ENCODE results near the gene PTPRCAP.
"Not testable (repeated sequence)": the region's sequence is repeated elsewhere in the genome, so short reads cannot be mapped to it uniquely, and the experiment has no call there.

Gene PTPRCAP

GRCh38 chr11:67437082-67437808 is at the start of gene PTPRCAP:
TSS of gene PTPRCAP (minus strand) at chr11:67437682. CDS start at chr11:67437619, 63 bp downstream.
- Mint-ChIP-seq H3K27ac (peak within 1 kb of the TSS; percentile 97), H3K4me1 (peaks cover 65% of the 10 kb centered on the region), H3K36me3 (peaks cover 51% of the 10 kb centered on the region), H3K27me3 (peaks cover 4% of the 10 kb centered on the region), H3K4me3 (peak within 1 kb of the TSS; percentile 100), H3K9me3 (no peaks in the 10 kb centered on the region)
- DNase-seq: peak; percentile 88
- CTCF ChIA-PET: interaction anchor here (0.6 to 6.3 kb wide), 10 partner anchors 8 to 51 kb away, joined by 3 to 36 read pairs (median 5); partner anchors contain the start of genes PPP1CA, RPS6KB2 and TBC1D10C

- H3K36me3 Mint-ChIP-seq: peaks cover 47% of the 10 kb centered on the region
- CTCF ChIA-PET: interaction anchor here (1.0 to 1.9 kb wide), 4 partner anchors 48 to 141 kb away, joined by 3 to 6 read pairs (median 4); partner anchors contain the start of gene TBC1D10C
- peak; percentile 19 for DNase-seq
- H3K4me3 Mint-ChIP-seq: peak overlapping the region; percentile 95
- H3K27ac Mint-ChIP-seq: peak overlapping the region; percentile 99
- H3K9me3 Mint-ChIP-seq: no peaks in the 10 kb centered on the region
- peaks cover 4% of the 10 kb centered on the region for H3K27me3 Mint-ChIP-seq
- H3K4me1 Mint-ChIP-seq: peaks cover 69% of the 10 kb centered on the region
Measured at GRCh38 chr11:67486481-67487195, 49.2 kb upstream of the PTPRCAP start.

- Mint-ChIP-seq H3K4me3 (peak overlapping the region; percentile 95), H3K4me1 (peaks cover 69% of the 10 kb centered on the region), H3K36me3 (peaks cover 45% of the 10 kb centered on the region), H3K27ac (peak overlapping the region; percentile 99)
- CTCF ChIA-PET: interaction anchor here (0.6 to 1.9 kb wide), 6 partner anchors 47 to 140 kb away, joined by 3 to 6 read pairs (median 4); partner anchors contain the start of genes PPP1CA and TBC1D10C
- not testable (repeated sequence) for H3K9me3 Mint-ChIP-seq, H3K27me3 Mint-ChIP-seq
- peak; percentile 69 for DNase-seq
Measured at GRCh38 chr11:67485873-67486361, 48.4 kb upstream of the PTPRCAP start.

- H3K4me1 Mint-ChIP-seq: peaks cover 69% of the 10 kb centered on the region
- peak; percentile 74 for DNase-seq
- peak overlapping the region; percentile 99 for H3K27ac Mint-ChIP-seq
- H3K27me3 Mint-ChIP-seq: peaks cover 9% of the 10 kb centered on the region
- H3K9me3 Mint-ChIP-seq: no peaks in the 10 kb centered on the region
- peak overlapping the region; percentile 95 for H3K4me3 Mint-ChIP-seq
- H3K36me3 Mint-ChIP-seq: peaks cover 42% of the 10 kb centered on the region
- CTCF ChIA-PET: interaction anchor here (0.7 to 1.9 kb wide), 5 partner anchors 16 to 139 kb away, joined by 3 to 6 read pairs (median 5); partner anchors contain the start of genes PTPRCAP and TBC1D10C
Measured at GRCh38 chr11:67484847-67485311, 47.4 kb upstream of the PTPRCAP start.

GRCh38 chr11:67483831-67484665 is 46.6 kb upstream of the PTPRCAP start:
- Mint-ChIP-seq H3K27ac (peak overlapping the region; percentile 99), H3K27me3 (peaks cover 13% of the 10 kb centered on the region), H3K9me3 (no peaks in the 10 kb centered on the region), H3K36me3 (peaks cover 38% of the 10 kb centered on the region), H3K4me3 (peak overlapping the region; percentile 95), H3K4me1 (peaks cover 67% of the 10 kb centered on the region)
- CTCF ChIA-PET: interaction anchor here (1.3 to 1.5 kb wide), 3 partner anchors 44 to 138 kb away, joined by 3 to 5 read pairs (median 3); partner anchors contain the start of gene PTPRCAP
- peak; percentile 62 for DNase-seq

DNA sequence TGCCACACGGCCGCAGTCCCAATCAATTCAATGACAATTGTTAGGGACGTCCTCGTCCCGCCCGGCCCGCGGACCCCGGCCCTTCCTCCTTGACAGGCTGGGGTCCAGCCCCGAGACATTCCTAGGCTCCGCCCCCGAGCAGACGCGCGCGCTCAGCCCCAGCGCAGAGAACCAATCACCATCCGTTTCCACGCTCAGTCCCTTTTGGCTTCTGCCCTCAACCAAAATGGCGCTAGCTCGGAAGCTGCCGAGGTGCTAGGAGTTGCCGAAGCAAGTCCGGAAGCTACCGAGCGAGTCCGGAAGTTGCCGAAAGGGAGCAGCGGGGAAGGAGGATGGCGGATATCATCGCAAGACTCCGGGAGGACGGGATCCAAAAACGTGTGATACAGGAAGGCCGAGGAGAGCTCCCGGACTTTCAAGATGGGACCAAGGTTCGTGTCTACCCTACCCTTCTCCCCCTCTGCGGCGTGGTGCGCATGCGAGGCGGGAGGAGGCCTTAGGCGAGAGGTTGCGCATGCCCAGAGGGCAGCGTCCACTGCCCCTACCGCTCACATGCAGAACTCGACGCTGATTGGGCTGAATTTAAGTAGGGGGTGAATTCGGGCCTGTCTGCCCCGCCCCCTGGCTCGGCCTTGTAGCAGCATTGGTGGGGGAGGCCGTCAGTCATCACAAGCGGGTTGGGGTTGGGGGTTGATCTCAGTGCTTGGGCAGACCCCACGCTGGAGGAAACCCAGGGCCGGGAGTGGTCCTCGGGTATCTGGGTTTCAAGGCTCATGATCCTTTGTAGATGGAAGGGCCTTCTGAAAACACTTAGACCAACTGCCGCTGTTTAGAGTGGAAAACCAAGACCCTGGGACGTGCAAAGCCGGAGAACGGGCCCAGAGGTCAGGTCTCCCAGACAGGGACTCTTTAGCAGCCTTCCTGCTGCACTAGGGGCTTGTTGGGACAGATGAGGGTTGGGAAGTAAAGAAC is 45.6 kb upstream of the PTPRCAP start, which contains the start of gene AIP:
AIP (plus strand) TSS at position 200 of the 972 bp plus-strand sequence; CDS start at position 333, 133 bp downstream.
- peaks cover 18% of the 10 kb centered on the region for H3K27me3 Mint-ChIP-seq
- H3K4me1 Mint-ChIP-seq: peaks cover 59% of the 10 kb centered on the region
- peak; percentile 99 for DNase-seq
- H3K27ac Mint-ChIP-seq: peak within 1 kb of the TSS; percentile 99
- CTCF ChIA-PET: interaction anchor here (0.7 to 1.3 kb wide), 3 partner anchors 13 to 137 kb away, joined by 3 to 4 read pairs (median 3); no protein-coding TSS in a partner anchor
- H3K9me3 Mint-ChIP-seq: no peaks in the 10 kb centered on the region
- peak within 1 kb of the TSS; percentile 95 for H3K4me3 Mint-ChIP-seq
- peaks cover 31% of the 10 kb centered on the region for H3K36me3 Mint-ChIP-seq

DNA sequence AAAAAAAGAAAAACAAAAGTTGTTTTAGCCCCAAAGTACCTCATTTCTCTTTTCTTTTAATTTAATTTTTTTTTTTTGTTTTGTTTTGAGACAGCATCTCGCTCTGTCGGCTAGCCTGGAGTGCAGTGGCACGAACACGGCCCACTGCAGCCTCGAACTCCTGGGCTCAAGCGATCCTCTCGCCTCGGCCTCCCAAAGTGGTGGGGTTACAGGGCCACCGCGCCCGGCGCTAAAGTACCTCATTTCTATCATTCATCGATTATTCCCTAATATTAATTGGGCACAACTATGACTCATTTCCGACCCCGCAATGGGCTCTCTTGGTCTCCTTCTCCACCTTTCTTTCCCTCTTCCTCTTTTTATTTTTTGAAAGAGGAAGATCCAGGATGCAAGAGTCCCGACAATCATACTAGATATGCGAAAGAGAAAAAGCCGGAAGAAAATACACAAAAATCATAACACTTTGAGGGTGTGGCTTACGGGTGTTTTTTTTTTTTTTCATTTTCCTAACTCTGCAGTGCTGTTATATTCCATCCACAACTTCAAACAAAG is 44.9 kb upstream of the PTPRCAP start:
- CTCF ChIA-PET: interaction anchor here (0.7 to 1.0 kb wide), 2 partner anchors 12 to 111 kb away, joined by 3 to 4 read pairs; no protein-coding TSS in a partner anchor
- Mint-ChIP-seq H3K27ac (peak overlapping the region; percentile 99), H3K36me3 (peaks cover 24% of the 10 kb centered on the region), H3K4me3 (peak overlapping the region; percentile 95), H3K27me3 (peaks cover 23% of the 10 kb centered on the region), H3K4me1 (peaks cover 51% of the 10 kb centered on the region), H3K9me3 (no peaks in the 10 kb centered on the region)
- DNase-seq: no peak

DNA sequence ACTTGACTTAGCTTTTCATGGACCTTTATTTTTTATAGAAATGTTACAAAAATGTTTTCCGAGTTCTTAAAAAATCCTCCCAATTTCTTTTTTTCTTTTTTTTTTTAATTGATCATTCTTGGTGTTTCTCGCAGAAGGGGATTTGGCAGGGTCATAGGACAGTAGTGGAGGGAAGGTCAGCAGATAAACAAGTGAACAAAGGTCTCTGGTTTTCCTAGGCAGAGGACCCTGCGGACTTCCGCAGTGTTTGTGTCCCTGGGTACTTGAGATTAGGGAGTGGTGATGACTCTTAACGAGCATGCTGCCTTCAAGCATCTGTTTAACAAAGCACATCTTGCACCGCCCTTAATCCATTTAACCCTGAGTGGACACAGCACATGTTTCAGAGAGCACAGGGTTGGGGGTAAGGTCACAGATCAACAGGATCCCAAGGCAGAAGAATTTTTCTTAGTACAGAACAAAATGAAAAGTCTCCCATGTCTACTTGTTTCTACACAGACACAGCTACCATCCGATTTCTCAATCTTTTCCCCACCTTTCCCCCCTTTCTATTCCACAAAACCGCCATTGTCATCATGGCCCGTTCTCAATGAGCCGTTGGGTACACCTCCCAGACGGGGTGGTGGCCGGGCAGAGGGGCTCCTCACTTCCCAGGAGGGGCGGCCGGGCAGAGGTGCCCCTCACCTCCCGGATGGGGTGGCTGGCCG is 40.0 kb upstream of the PTPRCAP start:
- peaks cover 35% of the 10 kb centered on the region for H3K27me3 Mint-ChIP-seq
- H3K4me3 Mint-ChIP-seq, H3K4me1 Mint-ChIP-seq, H3K27ac Mint-ChIP-seq, H3K36me3 Mint-ChIP-seq, H3K9me3 Mint-ChIP-seq, DNase-seq: not testable (repeated sequence)
- CTCF ChIA-PET: interaction anchor here (0.6 kb wide), 1 partner anchor 980 kb away, joined by 3 read pairs; no protein-coding TSS in a partner anchor

DNA sequence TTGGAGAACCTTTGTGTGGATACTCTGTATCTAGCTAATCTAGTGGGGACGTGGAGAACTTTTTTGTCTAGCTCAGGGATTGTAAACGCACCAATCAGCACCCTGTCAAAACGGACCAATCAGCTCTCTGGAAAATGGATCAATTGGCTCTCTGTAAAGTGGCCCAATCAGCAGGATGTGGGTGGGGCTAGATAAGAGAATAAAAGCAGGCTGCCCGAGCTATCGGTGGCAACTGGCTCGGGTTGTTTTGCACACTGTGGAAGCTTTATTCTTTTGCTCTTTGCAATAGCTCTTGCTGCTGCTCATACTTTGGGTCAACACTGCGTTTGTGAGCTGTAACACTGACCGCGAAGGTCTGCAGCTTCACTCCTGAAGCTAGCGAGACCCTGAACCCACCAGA is 39.2 kb upstream of the PTPRCAP start:
- H3K4me1 Mint-ChIP-seq, H3K9me3 Mint-ChIP-seq, H3K4me3 Mint-ChIP-seq, DNase-seq, H3K36me3 Mint-ChIP-seq, H3K27ac Mint-ChIP-seq: not testable (repeated sequence)
- CTCF ChIA-PET: interaction anchor here (0.6 kb wide), 1 partner anchor 979 kb away, joined by 3 read pairs; no protein-coding TSS in a partner anchor
- peaks cover 35% of the 10 kb centered on the region for H3K27me3 Mint-ChIP-seq

DNA sequence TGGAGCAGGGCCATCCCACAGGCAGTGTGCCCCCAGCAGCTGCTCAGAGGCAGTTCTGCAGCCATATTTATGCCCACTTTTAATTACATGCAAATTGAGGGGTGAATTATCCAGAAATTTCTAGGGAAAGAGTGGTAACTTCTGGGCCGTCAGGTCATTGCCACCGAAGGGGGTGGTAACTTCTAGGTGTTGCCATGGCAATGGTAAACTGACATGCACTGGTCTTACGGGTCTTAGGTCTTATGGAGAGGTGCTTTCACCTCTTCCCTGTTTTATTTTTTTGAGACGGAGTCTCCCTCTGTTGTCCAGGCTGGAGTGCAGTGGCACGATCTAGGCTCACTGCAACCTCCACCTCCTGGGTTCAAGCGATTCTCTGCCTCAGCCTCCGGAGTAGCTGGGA is 35.4 kb upstream of the PTPRCAP start:
- Mint-ChIP-seq H3K4me1 (peaks cover 15% of the 10 kb centered on the region), H3K27ac (no peak overlapping the region), H3K4me3 (no peak overlapping the region), H3K36me3 (peaks cover 1% of the 10 kb centered on the region), H3K9me3 (no peaks in the 10 kb centered on the region), H3K27me3 (peaks cover 18% of the 10 kb centered on the region)
- DNase-seq: no peak
- CTCF ChIA-PET: no interaction called here

GRCh38 chr11:67470337-67471002 is 33.0 kb upstream of the PTPRCAP start:
- peaks cover 6% of the 10 kb centered on the region for H3K27me3 Mint-ChIP-seq
- CTCF ChIA-PET: interaction anchor here (1.6 kb wide), 2 partner anchors 13 to 119 kb away, joined by 3 to 4 read pairs; partner anchors contain the start of gene AIP
- no peak overlapping the region for H3K27ac Mint-ChIP-seq
- no peaks in the 10 kb centered on the region for H3K9me3 Mint-ChIP-seq
- H3K4me1 Mint-ChIP-seq: peaks cover 33% of the 10 kb centered on the region
- H3K4me3 Mint-ChIP-seq: peak overlapping the region; percentile 7
- peaks cover 5% of the 10 kb centered on the region for H3K36me3 Mint-ChIP-seq
- no peak for DNase-seq
